G401 (cell line): Measurements from ENCODE around the gene MPG. TPM values are rescaled to one million over a fixed set of nuclear protein-coding genes. Genes with fewer than 3 reads are reported as not detected.
A peak's percentile ranks its signal among the peaks of the same experiment; 100 is the strongest.
"Not testable (repeated sequence)": the region's sequence is repeated elsewhere in the genome, so short reads cannot be mapped to it uniquely, and the experiment has no call there.

Experiments
- DNase-seq: peaks from one replicate; pipeline ENCODE4 v3.0.0-alpha.2; 2015; ENCODE audit warnings: low spot score
- in situ Hi-C: cut with HindIII; loops from 2 replicates; pipeline ENCODE4 v1.10.0; 2016; ENCODE audit warnings: low sequenced_read_pairs, mixed read lengths
- total RNA-seq: library from RNA; depleted of rRNA; stranded (reverse); fragments of >200 nt; shearing (Covaris generic); gene quantifications from 2 replicates; pipeline ENCODE4 v1.2.3, GENCODE V29; 2014; rRNA removed

The MPG gene
- 158 and 323 TPM in 2 replicates for total RNA-seq

- in situ Hi-C loops: no loop called here
- DNase-seq: peak; percentile 79
Measured at GRCh38 chr16:77807-78443, at the start of gene MPG. Gene MPG, plus strand, starts transcription at chr16:78225. Its CDS starts 85 bp downstream, at chr16:78310.

GRCh38 chr16:30627-31026 lies 47.4 kb upstream of the MPG start:
- DNase-seq, in situ Hi-C loops: not testable (repeated sequence)

GRCh38 chr16:33154-33876 lies 44.7 kb upstream of the MPG start:
- in situ Hi-C loops, DNase-seq: not testable (repeated sequence)

GRCh38 chr16:33877-34647 lies 44.0 kb upstream of the MPG start:
- in situ Hi-C loops: no loop called here
- no peak for DNase-seq

- in situ Hi-C loops: no loop called here
- DNase-seq: no peak
Measured at GRCh38 chr16:34648-34987, 43.4 kb upstream of the MPG start.

- DNase-seq: no peak
- in situ Hi-C loops: no loop called here
Measured at GRCh38 chr16:35011-35677, 42.9 kb upstream of the MPG start.

GRCh38 chr16:35678-36305 lies 42.2 kb upstream of the MPG start:
- no peak for DNase-seq
- in situ Hi-C loops: no loop called here

- in situ Hi-C loops: no loop called here
- no peak for DNase-seq
Measured at GRCh38 chr16:36336-36984, 41.6 kb upstream of the MPG start.

- DNase-seq: no peak
- in situ Hi-C loops: no loop called here
Measured at GRCh38 chr16:37511-37910, 40.5 kb upstream of the MPG start.

GRCh38 chr16:38206-38605 lies 39.8 kb upstream of the MPG start:
- DNase-seq: not testable (repeated sequence)

GRCh38 chr16:38941-39892 lies 38.8 kb upstream of the MPG start:
- no peak for DNase-seq
- in situ Hi-C loops: no loop called here

More at GRCh38 chr16:38206-38605, 39.8 kb upstream of the MPG start:
- in situ Hi-C loops: not testable (repeated sequence)

- in situ Hi-C loops: no loop called here
Measured at GRCh38 chr16:41439-42068, 36.5 kb upstream of the MPG start.

GRCh38 chr16:42069-42457 lies 36.0 kb upstream of the MPG start:
- no peak for DNase-seq
- in situ Hi-C loops: no loop called here

More at GRCh38 chr16:41439-42068, 36.5 kb upstream of the MPG start:
- no peak for DNase-seq

- no peak for DNase-seq
Measured at GRCh38 chr16:42691-43090, 35.3 kb upstream of the MPG start.

GRCh38 chr16:43294-43693 lies 34.7 kb upstream of the MPG start:
- DNase-seq: no peak

More at GRCh38 chr16:42691-43090, 35.3 kb upstream of the MPG start:
- in situ Hi-C loops: no loop called here

GRCh38 chr16:44655-45054 lies 33.4 kb upstream of the MPG start:
- no peak for DNase-seq
- in situ Hi-C loops: no loop called here

More at GRCh38 chr16:43294-43693, 34.7 kb upstream of the MPG start:
- in situ Hi-C loops: no loop called here

GRCh38 chr16:45454-45853 lies 32.6 kb upstream of the MPG start:
- in situ Hi-C loops: no loop called here
- no peak for DNase-seq
